BLaER1 treated with 17β-estradiol and CSF1 and Interleukin-3, amounts not matched to agents 10 nM and 100 nM (cell line): ENCODE results near the gene CUX1.
A peak's percentile ranks its signal among the peaks of the same experiment; 100 is the strongest.
"Not testable (repeated sequence)": the region's sequence is repeated elsewhere in the genome, so short reads cannot be mapped to it uniquely, and the experiment has no call there.

Experiments used
- H3K27ac ChIP-seq, 11 experiments: shearing (Covaris generic); formaldehyde crosslinking; 2 replicates each; pipeline ENCODE4 v1.8.1; 2022
- H3K27me3 ChIP-seq, 11 experiments: shearing (Covaris generic); formaldehyde crosslinking; 2 replicates each; pipeline ENCODE4 v1.8.1; 2022
- H3K36me3 ChIP-seq, 11 experiments: shearing (Covaris generic); formaldehyde crosslinking; 2 replicates each; pipeline ENCODE4 v1.8.1; 2022
- H3K4me1 ChIP-seq, 10 experiments: shearing (Covaris generic); formaldehyde crosslinking; 2 replicates each; pipeline ENCODE4 v1.8.1; 2022
- H3K4me2 ChIP-seq, 11 experiments: shearing (Covaris generic); formaldehyde crosslinking; 2 replicates each; pipeline ENCODE4 v1.8.1; 2022
- H3K4me3 ChIP-seq, 10 experiments: shearing (Covaris generic); formaldehyde crosslinking; 2 replicates each; pipeline ENCODE4 v1.8.1; 2022
- H3K9ac ChIP-seq, 11 experiments: shearing (Covaris generic); formaldehyde crosslinking; 2 replicates each; pipeline ENCODE4 v1.8.1; 2022
- H3K9me3 ChIP-seq, 11 experiments: shearing (Covaris generic); formaldehyde crosslinking; replicated peaks in 1 of 11; 2 replicates each; pipeline ENCODE4 v1.8.1; 2022
- H4K20me1 ChIP-seq, 11 experiments: shearing (Covaris generic); formaldehyde crosslinking; 2 replicates each; pipeline ENCODE4 v1.8.1; 2022
- Cebpa-rat ChIP-seq, 11 experiments: shearing (Covaris generic); IDR thresholded peaks; 2 replicates each; pipeline ENCODE4 v1.8.1; 2022

Gene CUX1

GRCh38 chr7:102320601-102321350 is 503.4 kb downstream of the CUX1 start:
- Histone ChIP-seq H3K4me2 (peak overlapping the region; percentile 62 to 88 (median 78)), H3K4me1 (peaks cover 14 to 60% (median 47%) of the 10 kb centered on the region in 10 experiments), H3K4me3 (peak overlapping the region in 3 of 10 experiments; percentile 16 to 26 (median 24); a peak in 2 of 20 replicates), H4K20me1 (peaks cover 0 to 60% (median 11%) of the 10 kb centered on the region in 11 experiments; a peak in 15 of 22 replicates), H3K27ac (peak overlapping the region in 1 of 11 experiments; percentile 54; a peak in 1 of 22 replicates), H3K9ac (peak overlapping the region in 7 of 11 experiments; percentile 25 to 61 (median 47); a peak in 8 of 22 replicates), H3K9me3 (no peaks in the 10 kb centered on the region), H3K27me3 (peaks cover 0 to 15% (median 12%) of the 10 kb centered on the region in 11 experiments; a peak in 11 of 22 replicates), H3K36me3 (peaks cover 28 to 58% (median 42%) of the 10 kb centered on the region in 11 experiments)
- TF ChIP-seq Cebpa-rat (IDR thresholded peaks at IDR 0.05), result no peak

GRCh38 chr7:102321351-102322201 is 504.1 kb downstream of the CUX1 start:
- peak overlapping the region; percentile 62 to 88 (median 78) for H3K4me2 ChIP-seq
- peaks cover 28 to 50% (median 37%) of the 10 kb centered on the region in 11 experiments for H3K36me3 ChIP-seq

GRCh38 chr7:102322202-102322715 is 504.8 kb downstream of the CUX1 start:
- no peak for TF ChIP-seq Cebpa-rat (IDR thresholded peaks at IDR 0.05)
- H3K4me2 ChIP-seq, result peak overlapping the region; percentile 69 to 88 (median 78); a peak in 20 of 22 replicates

More at GRCh38 chr7:102321351-102322201, 504.1 kb downstream of the CUX1 start:
- H3K9me3 ChIP-seq, result no peaks in the 10 kb centered on the region
- H3K4me3 ChIP-seq, result peak overlapping the region in 5 of 10 experiments; percentile 13 to 38 (median 24); a peak in 3 of 20 replicates
- peaks cover 0 to 15% (median 12%) of the 10 kb centered on the region in 11 experiments; a peak in 11 of 22 replicates for H3K27me3 ChIP-seq
- H3K9ac ChIP-seq, result peak overlapping the region; percentile 25 to 62 (median 47); a peak in 19 of 22 replicates
- peaks cover 14 to 61% (median 47%) of the 10 kb centered on the region in 10 experiments for H3K4me1 ChIP-seq
- peaks cover 0 to 53% (median 11%) of the 10 kb centered on the region in 11 experiments; a peak in 15 of 22 replicates for H4K20me1 ChIP-seq
- TF ChIP-seq Cebpa-rat (IDR thresholded peaks at IDR 0.05), result no peak
- H3K27ac ChIP-seq, result peak overlapping the region in 8 of 11 experiments; percentile 24 to 58 (median 51); a peak in 14 of 22 replicates

DNA sequence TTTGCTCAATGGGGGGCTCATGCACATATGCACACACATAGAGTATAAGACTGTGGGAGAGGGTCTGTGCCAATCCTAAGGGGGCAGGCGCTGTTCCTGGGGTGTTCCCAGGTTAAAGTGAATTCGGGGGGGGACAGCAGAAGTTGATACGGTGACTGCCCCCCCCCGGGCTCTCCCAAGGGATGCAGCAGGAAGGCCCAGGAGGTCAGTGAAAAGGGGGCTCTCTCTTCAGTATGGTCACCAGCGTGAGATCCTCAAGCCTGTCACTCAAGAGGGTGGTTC is 506.4 kb downstream of the CUX1 start:
- H3K27me3 ChIP-seq, result peaks cover 0 to 15% (median 12%) of the 10 kb centered on the region in 11 experiments; a peak in 11 of 22 replicates
- no peak overlapping the region for H3K4me2 ChIP-seq
- H3K4me3 ChIP-seq, result no peak overlapping the region
- H4K20me1 ChIP-seq, result peaks cover 0 to 31% (median 11%) of the 10 kb centered on the region in 11 experiments; a peak in 15 of 22 replicates
- H3K36me3 ChIP-seq, result peaks cover 10 to 28% (median 16%) of the 10 kb centered on the region in 11 experiments; a peak in 20 of 22 replicates
- no peak overlapping the region for H3K9ac ChIP-seq
- no peak for TF ChIP-seq Cebpa-rat (IDR thresholded peaks at IDR 0.05)
- no peak overlapping the region for H3K27ac ChIP-seq
- H3K4me1 ChIP-seq, result peaks cover 18 to 67% (median 50%) of the 10 kb centered on the region in 10 experiments
- H3K9me3 ChIP-seq, result no peaks in the 10 kb centered on the region

More at GRCh38 chr7:102322202-102322715, 504.8 kb downstream of the CUX1 start:
- H3K27me3 ChIP-seq, result peaks cover 0 to 15% (median 12%) of the 10 kb centered on the region in 11 experiments; a peak in 11 of 22 replicates
- peaks cover 14 to 67% (median 50%) of the 10 kb centered on the region in 10 experiments for H3K4me1 ChIP-seq
- peaks cover 0 to 46% (median 11%) of the 10 kb centered on the region in 11 experiments; a peak in 15 of 22 replicates for H4K20me1 ChIP-seq
- no peak overlapping the region; a peak in 1 of 22 replicates for H3K27ac ChIP-seq
- peak overlapping the region in 3 of 11 experiments; percentile 37 to 54 (median 49); a peak in 2 of 22 replicates for H3K9ac ChIP-seq
- H3K36me3 ChIP-seq, result peaks cover 24 to 44% (median 32%) of the 10 kb centered on the region in 11 experiments
- no peaks in the 10 kb centered on the region for H3K9me3 ChIP-seq
- no peak overlapping the region for H3K4me3 ChIP-seq

DNA sequence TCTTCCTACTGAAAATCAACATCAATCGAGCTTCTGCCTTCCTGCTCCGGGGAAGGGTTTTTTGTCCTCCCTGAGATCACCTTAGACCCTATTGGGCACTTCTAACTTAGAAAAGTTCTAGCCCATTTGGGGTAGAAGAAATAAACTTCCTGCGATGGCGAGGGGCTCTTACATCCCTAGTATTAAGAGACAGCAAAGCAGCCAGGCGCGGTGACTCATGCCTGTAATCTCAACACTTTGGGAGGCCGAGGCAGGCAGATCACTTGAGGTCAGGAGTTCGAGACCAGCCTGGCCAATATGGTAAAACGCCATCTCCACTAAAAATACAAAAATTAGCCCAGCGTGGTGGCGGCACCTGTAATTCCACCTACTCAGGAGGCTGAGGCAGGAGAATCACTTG is 507.7 kb downstream of the CUX1 start:
- H3K9me3 ChIP-seq, H3K27ac ChIP-seq, H3K9ac ChIP-seq, H3K4me3 ChIP-seq, H3K4me2 ChIP-seq: not testable (repeated sequence)
- Histone ChIP-seq H3K36me3 (peaks cover 0 to 15% (median 4%) of the 10 kb centered on the region in 11 experiments; a peak in 13 of 22 replicates), H3K27me3 (peaks cover 0 to 15% (median 12%) of the 10 kb centered on the region in 11 experiments; a peak in 11 of 22 replicates), H3K4me1 (peaks cover 18 to 65% (median 48%) of the 10 kb centered on the region in 10 experiments), H4K20me1 (peaks cover 0 to 18% (median 5%) of the 10 kb centered on the region in 11 experiments; a peak in 13 of 22 replicates)

- no peak overlapping the region for H3K4me2 ChIP-seq
- H3K27me3 ChIP-seq, result peaks cover 0 to 8% (median 6%) of the 10 kb centered on the region in 11 experiments; a peak in 11 of 22 replicates
- H3K27ac ChIP-seq, result no peak overlapping the region
- peaks cover 12 to 60% (median 41%) of the 10 kb centered on the region in 10 experiments for H3K4me1 ChIP-seq
- no peak overlapping the region for H3K9ac ChIP-seq
- H4K20me1 ChIP-seq, result peaks cover 0 to 6% (median 0%) of the 10 kb centered on the region in 11 experiments; a peak in 3 of 22 replicates
- no peak for TF ChIP-seq Cebpa-rat (IDR thresholded peaks at IDR 0.05)
- peaks cover 0 to 9% (median 0%) of the 10 kb centered on the region in 11 experiments; a peak in 2 of 22 replicates for H3K36me3 ChIP-seq
- no peaks in the 10 kb centered on the region for H3K9me3 ChIP-seq
- no peak overlapping the region for H3K4me3 ChIP-seq
Measured at GRCh38 chr7:102326157-102326889, 508.9 kb downstream of the CUX1 start.

DNA sequence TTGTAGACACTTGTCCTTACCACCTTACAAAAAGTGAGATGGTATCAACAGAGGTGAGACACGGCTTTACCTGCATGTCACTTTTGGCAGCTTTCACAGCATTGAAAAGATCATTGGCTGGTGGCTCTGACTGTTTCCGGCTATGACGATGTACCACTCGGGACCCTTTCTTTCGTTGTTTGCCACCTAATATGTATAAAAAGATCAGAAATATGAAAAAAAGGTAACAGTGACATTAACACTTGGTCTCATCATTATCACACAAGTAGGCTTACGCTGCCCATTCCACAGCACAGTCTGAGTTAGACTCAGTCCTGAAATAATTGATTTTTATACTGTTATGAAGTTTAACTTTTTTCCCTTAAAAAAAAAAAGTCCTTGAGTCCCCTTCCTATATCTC is 509.8 kb downstream of the CUX1 start:
- Histone ChIP-seq H3K4me1 (peaks cover 5 to 60% (median 42%) of the 10 kb centered on the region in 10 experiments; a peak in 18 of 20 replicates), H3K27ac (peak overlapping the region in 1 of 11 experiments; percentile 9; a peak in 1 of 22 replicates), H3K4me2 (peak overlapping the region in 8 of 11 experiments; percentile 40 to 64 (median 52); a peak in 11 of 22 replicates)
- not testable (repeated sequence) for H3K4me3 ChIP-seq, H3K27me3 ChIP-seq, H4K20me1 ChIP-seq, H3K36me3 ChIP-seq, H3K9ac ChIP-seq, H3K9me3 ChIP-seq

- not testable (repeated sequence) for H3K27me3 ChIP-seq, H4K20me1 ChIP-seq, H3K36me3 ChIP-seq, H3K4me3 ChIP-seq, H3K9me3 ChIP-seq, H3K9ac ChIP-seq
- H3K27ac ChIP-seq, result peak overlapping the region in 1 of 11 experiments; percentile 43; a peak in 1 of 22 replicates
- peaks cover 5 to 52% (median 33%) of the 10 kb centered on the region in 10 experiments; a peak in 18 of 20 replicates for H3K4me1 ChIP-seq
- H3K4me2 ChIP-seq, result peak overlapping the region in 9 of 11 experiments; percentile 40 to 59 (median 52); a peak in 10 of 22 replicates
Measured at GRCh38 chr7:102328863-102329262, 511.4 kb downstream of the CUX1 start.

DNA sequence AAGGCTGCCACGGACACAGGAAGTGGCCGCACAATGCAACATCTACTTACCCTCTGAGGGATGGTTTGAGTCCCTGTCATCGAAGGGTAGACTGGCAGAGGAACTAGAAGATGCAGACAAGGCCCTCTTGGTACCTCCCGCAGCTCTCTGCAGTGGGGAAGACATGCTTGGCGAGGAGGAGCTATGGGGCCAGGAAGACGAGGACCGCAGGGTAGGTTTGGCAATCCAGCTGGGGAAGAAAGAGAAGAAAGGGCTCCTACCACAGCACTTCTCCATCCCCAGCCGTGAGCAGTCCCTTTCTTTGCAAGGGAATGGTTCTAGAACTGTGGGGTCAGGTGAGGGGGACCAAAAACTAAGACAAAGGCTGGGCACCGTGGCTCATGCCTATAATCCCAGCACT is 511.9 kb downstream of the CUX1 start:
- not testable (repeated sequence) for H3K9ac ChIP-seq, H3K27me3 ChIP-seq, H3K36me3 ChIP-seq, H3K4me3 ChIP-seq, H4K20me1 ChIP-seq, H3K27ac ChIP-seq, H3K9me3 ChIP-seq
- Histone ChIP-seq H3K4me2 (peak overlapping the region in 3 of 11 experiments; percentile 7 to 41 (median 9); a peak in 4 of 22 replicates), H3K4me1 (peaks cover 5 to 52% (median 33%) of the 10 kb centered on the region in 10 experiments; a peak in 18 of 20 replicates)

DNA sequence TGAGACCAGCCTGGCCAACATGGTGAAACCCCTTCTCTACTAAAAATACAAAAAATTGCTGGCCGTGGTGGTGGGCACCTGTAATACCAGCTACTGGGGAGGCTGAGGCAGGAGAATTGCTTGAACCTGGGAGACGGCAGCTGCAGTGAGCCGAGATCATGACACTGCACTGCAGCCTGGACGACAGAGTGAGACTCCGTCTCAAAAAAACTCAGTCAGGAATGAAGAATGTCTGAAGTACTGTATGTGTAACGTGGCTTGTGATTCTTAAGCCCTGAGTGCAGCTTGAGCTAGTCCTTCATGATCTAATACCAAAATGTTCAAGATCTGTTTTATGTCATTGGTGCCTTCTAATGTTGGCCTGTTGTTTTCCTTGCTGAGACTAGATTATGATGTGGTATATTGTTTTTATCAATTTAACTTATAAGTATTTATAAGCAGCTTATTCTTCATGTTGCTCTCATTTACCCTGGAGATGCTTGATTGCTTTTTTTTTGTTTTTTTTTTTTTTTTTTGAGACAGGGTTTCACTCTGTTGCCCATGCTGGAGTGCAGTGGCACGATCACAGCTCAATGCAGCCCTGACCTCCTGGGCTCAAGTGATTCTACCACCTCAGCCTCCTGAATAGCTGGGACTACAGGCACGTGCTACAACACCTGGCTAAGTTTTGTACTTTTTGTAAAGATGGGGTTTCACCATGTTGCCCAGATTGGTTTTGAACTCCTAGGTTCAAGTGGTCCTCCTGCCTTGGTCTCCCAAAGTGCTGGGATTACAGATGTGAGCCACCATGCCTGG is 513.4 kb downstream of the CUX1 start:
- H3K9me3 ChIP-seq, H3K27ac ChIP-seq, H3K4me3 ChIP-seq, H3K36me3 ChIP-seq, H4K20me1 ChIP-seq, H3K27me3 ChIP-seq: not testable (repeated sequence)
- Histone ChIP-seq H3K4me1 (peaks cover 5 to 52% (median 33%) of the 10 kb centered on the region in 10 experiments; a peak in 18 of 20 replicates), H3K9ac (peak overlapping the region in 1 of 11 experiments; percentile 21; a peak in 1 of 22 replicates), H3K4me2 (peak overlapping the region in 8 of 11 experiments; percentile 41 to 77 (median 64); a peak in 16 of 22 replicates)
